Thyroid gland (tissue), 4 donors: Measurements from ENCODE around the gene DOCK3.

Experiments
- POLR2A ChIP-seq, 2 donors: fragments of 450-650 bp; IDR thresholded peaks; one replicate each; pipeline ENCODE4 v1.6.1; 2017; ENCODE audit warnings: antibody characterized with exemption in 2 of 2, mild to moderate bottlenecking in 2 of 2, moderate library complexity in 1 of 2
- TF ChIP-seq, protein P1 (sequence below), 6 experiments: fragments of 200-600 bp in 3 of 6; fragments of 450-650 bp in 3 of 6; sonication (generic) in 3 of 6; IDR thresholded peaks; one replicate each; pipeline ENCODE4 v1.5.1; 2016 to 2019; ENCODE audit warnings: antibody characterized with exemption in 6 of 6, mild to moderate bottlenecking in 2 of 6, inconsistent platforms in 1 of 6, moderate library complexity in 1 of 6

DNA sequence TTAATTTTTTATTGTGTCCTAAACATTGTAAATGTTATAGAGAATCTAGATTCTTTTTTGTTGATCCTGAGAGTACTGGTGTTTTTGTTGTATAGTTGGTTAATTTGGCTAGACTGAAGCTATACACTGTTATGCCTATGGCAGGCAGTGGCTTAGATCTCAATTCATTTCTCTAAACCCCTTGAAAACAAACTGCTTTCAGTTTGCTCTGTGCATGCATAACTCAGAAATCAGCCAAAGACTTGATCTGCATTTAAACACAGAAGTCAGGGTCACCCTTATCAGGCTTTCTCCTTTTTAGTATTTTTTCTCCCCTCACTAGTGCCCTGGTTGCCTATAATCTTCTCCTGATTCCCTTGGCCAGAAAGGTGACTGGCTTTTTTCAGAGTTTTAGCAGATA is 360.9 kb downstream of the DOCK3 start:
- TF ChIP-seq, protein P1, sequence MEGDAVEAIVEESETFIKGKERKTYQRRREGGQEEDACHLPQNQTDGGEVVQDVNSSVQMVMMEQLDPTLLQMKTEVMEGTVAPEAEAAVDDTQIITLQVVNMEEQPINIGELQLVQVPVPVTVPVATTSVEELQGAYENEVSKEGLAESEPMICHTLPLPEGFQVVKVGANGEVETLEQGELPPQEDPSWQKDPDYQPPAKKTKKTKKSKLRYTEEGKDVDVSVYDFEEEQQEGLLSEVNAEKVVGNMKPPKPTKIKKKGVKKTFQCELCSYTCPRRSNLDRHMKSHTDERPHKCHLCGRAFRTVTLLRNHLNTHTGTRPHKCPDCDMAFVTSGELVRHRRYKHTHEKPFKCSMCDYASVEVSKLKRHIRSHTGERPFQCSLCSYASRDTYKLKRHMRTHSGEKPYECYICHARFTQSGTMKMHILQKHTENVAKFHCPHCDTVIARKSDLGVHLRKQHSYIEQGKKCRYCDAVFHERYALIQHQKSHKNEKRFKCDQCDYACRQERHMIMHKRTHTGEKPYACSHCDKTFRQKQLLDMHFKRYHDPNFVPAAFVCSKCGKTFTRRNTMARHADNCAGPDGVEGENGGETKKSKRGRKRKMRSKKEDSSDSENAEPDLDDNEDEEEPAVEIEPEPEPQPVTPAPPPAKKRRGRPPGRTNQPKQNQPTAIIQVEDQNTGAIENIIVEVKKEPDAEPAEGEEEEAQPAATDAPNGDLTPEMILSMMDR (IDR thresholded peaks at IDR 0.05): no peak
- TF ChIP-seq POLR2A (IDR thresholded peaks at IDR 0.05): no peak
